WTC11 (cell line): ENCODE results near the gene GRAMD1C. TPM values are rescaled to one million over a fixed set of nuclear protein-coding genes. Genes with fewer than 3 reads are reported as not detected.
A peak's percentile ranks its signal among the peaks of the same experiment; 100 is the strongest.
"Not testable (repeated sequence)": the region's sequence is repeated elsewhere in the genome, so short reads cannot be mapped to it uniquely, and the experiment has no call there.

Experiments
- ATAC-seq: fragments of 200-7000 bp; cut with Tn5 transposase; 2 replicates; pipeline ENCODE4 v1.10.0; 2021; ENCODE audit warnings: mild to moderate bottlenecking, moderate library complexity
- CTCF ChIA-PET: fragments of 300-600 bp; sonication (Branson Sonifier 250); formaldehyde crosslinking; loops from one replicate; lab custom pipeline; 2021; ENCODE audit warnings: antibody characterized with exemption; lab: Charles Lee
- POLR2A ChIA-PET: fragments of 350-600 bp; sonication (Branson Sonifier 250); formaldehyde crosslinking; loops from one replicate; lab custom pipeline; 2021; ENCODE audit warnings: antibody characterized with exemption; lab: Charles Lee
- DNase-seq: peaks from one replicate; pipeline ENCODE4 v3.0.0; 2021; ENCODE audit warnings: low spot score
- H3K27ac Mint-ChIP-seq: 2 replicates; pipeline ENCODE4 v1.8.0; 2021; ENCODE audit warnings: mixed read lengths
- H3K27me3 Mint-ChIP-seq: 2 replicates; pipeline ENCODE4 v1.8.0; 2021; ENCODE audit warnings: low read depth, mild to moderate bottlenecking, moderate library complexity, mixed read lengths
- H3K36me3 Mint-ChIP-seq: 2 replicates; pipeline ENCODE4 v1.8.0; 2021; ENCODE audit warnings: mixed read lengths
- H3K4me1 Mint-ChIP-seq: 2 replicates; pipeline ENCODE4 v1.8.0; 2022; ENCODE audit warnings: mixed read lengths
- H3K4me3 Mint-ChIP-seq: 2 replicates; pipeline ENCODE4 v1.8.0; 2021; ENCODE audit warnings: mild to moderate bottlenecking, moderate library complexity, mixed read lengths
- H3K9me3 Mint-ChIP-seq: 2 replicates; pipeline ENCODE4 v1.8.0; 2021; ENCODE audit warnings: mixed read lengths
- AFF4 ChIP-seq: sonication (generic); formaldehyde crosslinking; IDR thresholded peaks from 2 replicates; pipeline ENCODE4 v1.8.1; 2023; ENCODE audit warnings: mild to moderate bottlenecking, missing genetic modification reagents, borderline replicate concordance
- ESRRA ChIP-seq: sonication (generic); formaldehyde crosslinking; IDR thresholded peaks from 2 replicates; pipeline ENCODE4 v1.8.1; 2022; ENCODE audit warnings: mild to moderate bottlenecking, missing genetic modification reagents, borderline replicate concordance
- HMGA2 ChIP-seq: fragments of 250-450 bp; sonication (Bioruptor Pico); IDR thresholded peaks from 2 replicates; pipeline ENCODE4 v1.4.0; 2021; ENCODE audit warnings: mild to moderate bottlenecking, moderate library complexity
- JUN ChIP-seq: sonication (generic); formaldehyde crosslinking; IDR thresholded peaks from 2 replicates; pipeline ENCODE4 v1.8.0; 2023; ENCODE audit warnings: mild to moderate bottlenecking, missing genetic modification reagents
- NR2C2 ChIP-seq: sonication (generic); formaldehyde crosslinking; IDR thresholded peaks from 2 replicates; pipeline ENCODE4 v1.8.0; 2022; ENCODE audit warnings: mild to moderate bottlenecking, missing genetic modification reagents
- NR3C1 ChIP-seq: sonication (generic); formaldehyde crosslinking; conservative IDR thresholded peaks from 2 replicates; pipeline ENCODE4 v1.8.1; 2023; ENCODE audit warnings: low read depth, mild to moderate bottlenecking, missing genetic modification reagents
- RELA ChIP-seq: sonication (generic); formaldehyde crosslinking; IDR thresholded peaks from 2 replicates; pipeline ENCODE4 v1.8.1; 2022; ENCODE audit warnings: missing genetic modification reagents, mild to moderate bottlenecking, borderline replicate concordance
- TEAD1 ChIP-seq: sonication (generic); formaldehyde crosslinking; IDR thresholded peaks from 2 replicates; pipeline ENCODE4 v1.8.0; 2022; ENCODE audit warnings: mild to moderate bottlenecking, missing genetic modification reagents
- TEAD4 ChIP-seq: sonication (generic); formaldehyde crosslinking; IDR thresholded peaks from 2 replicates; pipeline ENCODE4 v1.8.0; 2022; ENCODE audit warnings: mild to moderate bottlenecking, missing genetic modification reagents
- ZBTB21 ChIP-seq: sonication (generic); formaldehyde crosslinking; IDR thresholded peaks from 2 replicates; pipeline ENCODE4 v1.8.1; 2023; ENCODE audit warnings: mild to moderate bottlenecking, missing genetic modification reagents, borderline replicate concordance
- ZBTB43 ChIP-seq: sonication (generic); formaldehyde crosslinking; IDR thresholded peaks from 2 replicates; pipeline ENCODE4 v1.8.1; 2023; ENCODE audit warnings: mild to moderate bottlenecking, missing genetic modification reagents
- ZMAT4 ChIP-seq: fragments of 250-450 bp; sonication (Bioruptor Pico); IDR thresholded peaks from 2 replicates; pipeline ENCODE4 v1.9.0; 2021; ENCODE audit warnings: mild to moderate bottlenecking
- total RNA-seq: library from RNA; stranded (reverse); gene quantifications from 3 replicates; pipeline ENCODE4 v1.2.3, GENCODE V29; 2021
- TF ChIP-seq, protein P1 (sequence below): sonication (generic); formaldehyde crosslinking; IDR thresholded peaks from 2 replicates; pipeline ENCODE4 v1.8.1; 2022; ENCODE audit warnings: low read depth, missing genetic modification reagents, borderline replicate concordance
- TF ChIP-seq, protein P2 (sequence below): sonication (generic); formaldehyde crosslinking; IDR thresholded peaks from 2 replicates; pipeline ENCODE4 v1.8.1; 2022; ENCODE audit warnings: mild to moderate bottlenecking, moderate library complexity, missing genetic modification reagents
- TF ChIP-seq, protein P3 (sequence below): sonication (generic); formaldehyde crosslinking; IDR thresholded peaks from 2 replicates; pipeline ENCODE4 v1.8.0; 2023; ENCODE audit warnings: missing genetic modification reagents

Gene GRAMD1C
- total RNA-seq, 1 experiment from 2014 or later: 2.8 TPM

DNA sequence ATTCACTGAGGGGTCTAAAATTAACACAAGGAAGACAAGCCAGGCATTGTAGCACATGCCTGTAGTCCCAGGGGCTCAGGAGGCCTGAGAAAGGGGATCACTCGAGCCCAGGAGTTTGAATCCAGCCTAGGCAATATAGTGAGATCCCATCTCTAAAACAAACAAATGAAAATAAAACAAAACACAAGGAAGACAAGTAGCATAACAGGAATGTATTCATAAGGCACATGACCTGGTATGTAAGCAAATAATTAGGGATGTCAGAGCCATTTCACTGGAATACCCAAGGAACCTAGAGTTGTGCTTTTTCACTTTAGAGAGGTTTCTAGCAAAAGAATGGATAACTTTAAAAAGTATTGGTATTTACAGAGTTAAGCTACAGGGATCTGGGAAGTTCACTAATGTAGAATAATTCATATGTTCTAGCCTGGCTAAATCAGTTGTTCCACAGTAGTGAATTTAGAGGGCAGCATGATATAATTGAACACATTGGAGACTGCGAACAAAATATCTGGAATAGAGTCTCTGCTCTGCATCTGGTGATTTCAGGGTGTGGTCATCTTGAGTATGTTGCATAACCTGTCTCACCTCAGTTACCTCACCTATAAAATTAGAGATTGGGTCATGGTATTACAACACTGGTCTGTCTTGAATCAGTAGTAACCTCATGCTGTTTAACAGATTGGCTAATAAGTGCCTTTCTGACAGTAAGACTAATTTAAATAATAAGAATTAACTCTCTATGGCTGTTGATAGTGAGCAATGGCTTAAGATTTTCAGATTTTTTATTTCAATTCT, 9.3 kb downstream of the GRAMD1C start:
- H3K27me3 Mint-ChIP-seq: no peaks in the 10 kb centered on the region
- peaks cover 4% of the 10 kb centered on the region for H3K9me3 Mint-ChIP-seq
- H3K4me3 Mint-ChIP-seq: no peak overlapping the region
- no peaks in the 10 kb centered on the region for H3K4me1 Mint-ChIP-seq
- no peak overlapping the region for H3K27ac Mint-ChIP-seq
- H3K36me3 Mint-ChIP-seq: peaks cover 4% of the 10 kb centered on the region; the same call in 1 of the 2 replicates
- TF ChIP-seq NR2C2 (CRISPR knock-in tag) (no peak), TEAD4 (no peak), AFF4 (no peak), JUN (CRISPR knock-in tag) (no peak), TEAD1 (CRISPR knock-in tag) (no peak), ZBTB21 (CRISPR knock-in tag) (no peak), ZMAT4 (no peak), ESRRA (CRISPR knock-in tag) (no peak), RELA (no peak), NR3C1 (no peak), ZBTB43 (CRISPR knock-in tag) (no peak), HMGA2 (CRISPR knock-in tag) (no peak)
- TF ChIP-seq, protein P1, sequence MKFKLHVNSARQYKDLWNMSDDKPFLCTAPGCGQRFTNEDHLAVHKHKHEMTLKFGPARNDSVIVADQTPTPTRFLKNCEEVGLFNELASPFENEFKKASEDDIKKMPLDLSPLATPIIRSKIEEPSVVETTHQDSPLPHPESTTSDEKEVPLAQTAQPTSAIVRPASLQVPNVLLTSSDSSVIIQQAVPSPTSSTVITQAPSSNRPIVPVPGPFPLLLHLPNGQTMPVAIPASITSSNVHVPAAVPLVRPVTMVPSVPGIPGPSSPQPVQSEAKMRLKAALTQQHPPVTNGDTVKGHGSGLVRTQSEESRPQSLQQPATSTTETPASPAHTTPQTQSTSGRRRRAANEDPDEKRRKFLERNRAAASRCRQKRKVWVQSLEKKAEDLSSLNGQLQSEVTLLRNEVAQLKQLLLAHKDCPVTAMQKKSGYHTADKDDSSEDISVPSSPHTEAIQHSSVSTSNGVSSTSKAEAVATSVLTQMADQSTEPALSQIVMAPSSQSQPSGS (CRISPR knock-in tag): no peak
- TF ChIP-seq, protein P2, sequence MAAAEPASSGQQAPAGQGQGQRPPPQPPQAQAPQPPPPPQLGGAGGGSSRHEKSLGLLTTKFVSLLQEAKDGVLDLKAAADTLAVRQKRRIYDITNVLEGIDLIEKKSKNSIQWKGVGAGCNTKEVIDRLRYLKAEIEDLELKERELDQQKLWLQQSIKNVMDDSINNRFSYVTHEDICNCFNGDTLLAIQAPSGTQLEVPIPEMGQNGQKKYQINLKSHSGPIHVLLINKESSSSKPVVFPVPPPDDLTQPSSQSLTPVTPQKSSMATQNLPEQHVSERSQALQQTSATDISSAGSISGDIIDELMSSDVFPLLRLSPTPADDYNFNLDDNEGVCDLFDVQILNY: no peak
- TF ChIP-seq, protein P3, sequence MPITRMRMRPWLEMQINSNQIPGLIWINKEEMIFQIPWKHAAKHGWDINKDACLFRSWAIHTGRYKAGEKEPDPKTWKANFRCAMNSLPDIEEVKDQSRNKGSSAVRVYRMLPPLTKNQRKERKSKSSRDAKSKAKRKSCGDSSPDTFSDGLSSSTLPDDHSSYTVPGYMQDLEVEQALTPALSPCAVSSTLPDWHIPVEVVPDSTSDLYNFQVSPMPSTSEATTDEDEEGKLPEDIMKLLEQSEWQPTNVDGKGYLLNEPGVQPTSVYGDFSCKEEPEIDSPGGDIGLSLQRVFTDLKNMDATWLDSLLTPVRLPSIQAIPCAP (CRISPR knock-in tag): no peak
- ATAC-seq (no peak), DNase-seq (no peak)
- ChIA-PET POLR2A (no interaction called here), CTCF (no interaction called here)

GRCh38 chr3:113849071-113849470, 10.5 kb downstream of the GRAMD1C start:
- CTCF ChIA-PET, H3K27ac Mint-ChIP-seq, DNase-seq, H3K36me3 Mint-ChIP-seq, ATAC-seq, H3K4me3 Mint-ChIP-seq, H3K9me3 Mint-ChIP-seq, POLR2A ChIA-PET, H3K4me1 Mint-ChIP-seq, H3K27me3 Mint-ChIP-seq: not testable (repeated sequence)
- peak; percentile 20; the same call in 1 of the 2 replicates for TF ChIP-seq HMGA2 (CRISPR knock-in tag)

DNA sequence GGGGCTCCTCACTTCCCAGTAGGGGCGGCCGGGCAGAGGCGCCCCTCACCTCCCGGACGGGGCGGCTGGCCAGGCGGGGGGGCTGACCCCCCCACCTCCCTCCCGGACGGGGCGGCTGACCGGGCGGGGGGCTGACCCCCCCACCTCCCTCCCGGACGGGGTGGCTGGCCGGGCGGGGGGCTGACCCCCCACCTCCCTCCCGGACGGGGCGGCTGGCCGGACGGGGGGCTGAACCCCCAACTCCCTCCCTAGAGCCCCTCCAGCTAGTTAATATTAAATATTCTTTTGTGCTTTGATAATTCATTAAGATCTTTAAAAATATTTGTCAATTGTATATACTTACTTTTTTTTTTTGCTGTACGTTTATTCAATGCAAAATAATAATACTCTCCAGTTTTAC, 11.3 kb downstream of the GRAMD1C start:
- H3K27ac Mint-ChIP-seq, H3K9me3 Mint-ChIP-seq, DNase-seq, H3K36me3 Mint-ChIP-seq, CTCF ChIA-PET, ATAC-seq, POLR2A ChIA-PET, H3K4me1 Mint-ChIP-seq, H3K4me3 Mint-ChIP-seq, H3K27me3 Mint-ChIP-seq: not testable (repeated sequence)

- H3K36me3 Mint-ChIP-seq, H3K27ac Mint-ChIP-seq, DNase-seq, POLR2A ChIA-PET, CTCF ChIA-PET, H3K4me3 Mint-ChIP-seq, H3K27me3 Mint-ChIP-seq, ATAC-seq, H3K4me1 Mint-ChIP-seq, H3K9me3 Mint-ChIP-seq: not testable (repeated sequence)
Observed at GRCh38 chr3:113850391-113850790, 11.8 kb downstream of the GRAMD1C start.
